A549 (cell line): ENCODE data around the gene CD8B. TPM values are rescaled to one million over a fixed set of nuclear protein-coding genes. Genes with fewer than 3 reads are reported as not detected.

Experiments
- ATAC-seq, 2 experiments: fragments of 200-7000 bp in 1 of 2; fragments of >200 bp in 1 of 2; cut with Nextera tagmentation in 1 of 2; cut with Tn5 transposase in 1 of 2; 3 replicates each; pipeline versions ENCODE4 v1.8.0 to v1.9.1; 2018 to 2020; ENCODE audit warnings: mild to moderate bottlenecking in 1 of 2, moderate library complexity in 1 of 2
- CTCF ChIA-PET: fragments of 300-600 bp; sonication (Branson Sonifier 250); formaldehyde crosslinking; extraction: SDS; loops from one replicate; lab custom pipeline; 2021; ENCODE audit warnings: antibody characterized with exemption, inconsistent platforms; lab: Yijun Ruan, JAX
- POLR2A ChIA-PET: fragments of 350-600 bp; formaldehyde crosslinking; extraction: SDS; loops from one replicate; lab custom pipeline; 2021; ENCODE audit warnings: antibody characterized with exemption, inconsistent platforms; lab: Yijun Ruan, JAX
- DNase-seq, 2 experiments: peaks; one replicate each; pipeline versions ENCODE4 v3.0.0 to v3.0.0-alpha.2; 2011 to 2016; ENCODE audit warnings: low read depth in 1 of 2, low spot score in 1 of 2
- FAIRE-seq: peaks from 2 replicates; lab custom pipeline; 2011; peaks lifted over from hg19 to GRCh38; lab: Jason Lieb, UNC
- H3K27ac ChIP-seq, 2 experiments: fragments of >200 bp; sonication (Bioruptor Twin); formaldehyde crosslinking; 3 replicates each; pipeline ENCODE4 v1.5.1; 2016 to 2017
- H3K4me1 ChIP-seq: fragments of >200 bp; sonication (Bioruptor Twin); formaldehyde crosslinking; 3 replicates; pipeline ENCODE4 v1.6.1; 2016
- H3K4me2 ChIP-seq: fragments of >200 bp; sonication (Bioruptor Twin); formaldehyde crosslinking; 3 replicates; pipeline ENCODE4 v1.6.1; 2016
- H3K4me3 ChIP-seq: fragments of >200 bp; sonication (Bioruptor Twin); formaldehyde crosslinking; 3 replicates; pipeline ENCODE4 v1.5.1; 2016
- H3K9me3 ChIP-seq: fragments of >200 bp; sonication (Bioruptor Twin); formaldehyde crosslinking; 3 replicates; pipeline ENCODE4 v1.6.1; 2016
- BCL3 ChIP-seq: fragments of >200 bp; sonication (Bioruptor Twin); formaldehyde crosslinking; IDR thresholded peaks from 3 replicates; pipeline ENCODE4 v1.6.1; 2016
- CHD2 ChIP-seq: fragments of 150-350 bp; IDR thresholded peaks from 2 replicates; pipeline ENCODE4 v1.6.1; 2014; ENCODE audit warnings: low read length; ENCODE audit not compliant: partially characterized antibody
- CTCF ChIP-seq: fragments of >200 bp; sonication (Bioruptor Twin); formaldehyde crosslinking; IDR thresholded peaks from 3 replicates; pipeline ENCODE4 v1.5.1; 2016
- E2F6 ChIP-seq: IDR thresholded peaks from 2 replicates; pipeline ENCODE4 v1.6.1; 2012; ENCODE audit warnings: low read depth, borderline replicate concordance
- HDAC2 ChIP-seq: fragments of 200-600 bp; sonication (generic); IDR thresholded peaks from 2 replicates; pipeline ENCODE4 v1.6.1; 2016
- HEYL ChIP-seq: fragments of 250-450 bp; sonication (Bioruptor Pico); IDR thresholded peaks from 2 replicates; pipeline ENCODE4 v1.8.0; 2021; ENCODE audit warnings: mild to moderate bottlenecking, moderate library complexity
- HOXA7 ChIP-seq: fragments of 250-450 bp; sonication (Bioruptor Pico); IDR thresholded peaks from 2 replicates; pipeline ENCODE4 v1.5.0; 2020; ENCODE audit warnings: mild to moderate bottlenecking, moderate library complexity
- HOXB5 ChIP-seq: fragments of 250-450 bp; sonication (Bioruptor Pico); IDR thresholded peaks from 2 replicates; pipeline ENCODE4 v1.5.0; 2020; ENCODE audit warnings: mild to moderate bottlenecking, moderate library complexity
- JUNB ChIP-seq: fragments of >200 bp; sonication (Bioruptor Twin); formaldehyde crosslinking; IDR thresholded peaks from 2 replicates; pipeline ENCODE4 v1.6.1; 2016
- MAX ChIP-seq: IDR thresholded peaks from 2 replicates; pipeline ENCODE4 v1.6.1; 2012
- MYC ChIP-seq: IDR thresholded peaks from 2 replicates; pipeline ENCODE4 v1.6.1; 2012; ENCODE audit warnings: mild to moderate bottlenecking, inconsistent platforms, low read length, improper control_type of control experiment, borderline replicate concordance
- NPAS2 ChIP-seq: fragments of 250-450 bp; sonication (Bioruptor Pico); IDR thresholded peaks from 2 replicates; pipeline ENCODE4 v1.8.0; 2022; ENCODE audit warnings: mild to moderate bottlenecking, moderate library complexity, borderline replicate concordance
- NR3C1 ChIP-seq: fragments of >200 bp; sonication (Bioruptor Twin); formaldehyde crosslinking; IDR thresholded peaks from 3 replicates; pipeline ENCODE4 v1.6.1; 2017
- RARB ChIP-seq: fragments of 250-450 bp; sonication (Bioruptor Pico); IDR thresholded peaks from 2 replicates; pipeline ENCODE4 v1.8.0; 2021; ENCODE audit warnings: mild to moderate bottlenecking, moderate library complexity
- RCOR1 ChIP-seq: fragments of 150-350 bp; IDR thresholded peaks from 2 replicates; pipeline ENCODE4 v1.6.1; 2014; ENCODE audit warnings: antibody characterized with exemption, low read length, low read depth
- REST ChIP-seq: fragments of 200-600 bp; sonication (generic); IDR thresholded peaks from 2 replicates; pipeline ENCODE4 v1.6.1; 2016; ENCODE audit warnings: antibody characterized with exemption, mild to moderate bottlenecking, moderate library complexity
- RNF2 ChIP-seq: fragments of 200-600 bp; sonication (generic); IDR thresholded peaks from 2 replicates; pipeline ENCODE4 v1.6.1; 2016; ENCODE audit warnings: low read depth, mild to moderate bottlenecking, antibody characterized with exemption, moderate library complexity, borderline replicate concordance
- SREBF2 ChIP-seq: fragments of 450-650 bp; IDR thresholded peaks from 2 replicates; pipeline ENCODE4 v1.6.1; 2014; ENCODE audit warnings: mild to moderate bottlenecking, moderate library complexity
- TFCP2L1 ChIP-seq: fragments of 250-450 bp; sonication (Bioruptor Pico); IDR thresholded peaks from 2 replicates; pipeline ENCODE4 v1.5.0; 2021; ENCODE audit warnings: mild to moderate bottlenecking
- ZSCAN20 ChIP-seq: fragments of 250-450 bp; sonication (Bioruptor Pico); IDR thresholded peaks from 2 replicates; pipeline ENCODE4 v1.8.0; 2022; ENCODE audit warnings: mild to moderate bottlenecking, moderate library complexity
- WGBS: methylation state at CpG from one replicate; pipeline ENCODE4 v1.1.6; 2017; ENCODE audit errors: missing lambda C conversion rate; 5-methylcytosine and 5-hydroxymethylcytosine counted together
- polyA plus RNA-seq, 4 experiments: library from polyadenylated mRNA; depleted of rRNA in 3 of 4; stranded (reverse); fragments of >200 nt; fragmentation: RNase III in 1 of 4; extraction: RNeasy Plus Mini Kit Qiagen cat#74134 plus additional on column Dnase treatment in 1 of 4; gene quantifications; 2 replicates in 3 of 4; 3 replicates in 1 of 4; pipeline ENCODE4 v1.2.3, GENCODE V29; 2011 to 2017

The CD8B gene
- polyA plus RNA-seq, 2 of the 4 experiments (the other 2 are of a cell fraction), result not detected

GRCh38 chr2:86769838-86770237, 91.8 kb downstream of the CD8B start:
- H3K4me3 ChIP-seq, result no peak overlapping the region
- DNase-seq (no peak), ATAC-seq (no peak), FAIRE-seq (no peak)
- no peak overlapping the region for H3K27ac ChIP-seq
- no peaks in the 10 kb centered on the region for H3K4me1 ChIP-seq
- TF ChIP-seq JUNB (no peak), MAX (no peak), SREBF2 (no peak), HOXB5 (CRISPR knock-in tag) (no peak), TFCP2L1 (CRISPR knock-in tag) (no peak), RARB (CRISPR knock-in tag) (no peak), MYC (no peak), CHD2 (no peak), HOXA7 (CRISPR knock-in tag) (no peak), REST (no peak), NR3C1 (no peak), CTCF (no peak), BCL3 (no peak), HEYL (no peak), NPAS2 (CRISPR knock-in tag) (no peak), ZSCAN20 (CRISPR knock-in tag) (no peak), RNF2 (no peak), RCOR1 (no peak), HDAC2 (no peak), E2F6 (no peak)
- ChIA-PET CTCF (interaction anchor here (0.9 to 1.0 kb wide), 2 partner anchors 38 to 251 kb away, joined by 3 read pairs; no protein-coding TSS in a partner anchor), POLR2A (no interaction called here)
- no peaks in the 10 kb centered on the region for H3K9me3 ChIP-seq
- no peak overlapping the region for H3K4me2 ChIP-seq
- 89% methylated on average over 4 of the region's 4 CpGs for WGBS
